AG09309 (cell line): Measurements from ENCODE around the gene MTUS2.
A peak's percentile ranks its signal among the peaks of the same experiment; 100 is the strongest.

Experiments used
- DNase-seq: peaks from one replicate; pipeline ENCODE4 v3.0.0-alpha.2; 2010; ENCODE audit warnings: low read depth
- H3K4me3 ChIP-seq: 2 replicates; pipeline ENCODE4 v1.5.1; 2011; ENCODE audit warnings: mild to moderate bottlenecking, low read depth, low read length, moderate library complexity; ENCODE audit not compliant: control insufficient read depth
- CTCF ChIP-seq: IDR thresholded peaks from 2 replicates; pipeline ENCODE4 v1.5.1; 2011; ENCODE audit warnings: mild to moderate bottlenecking, low read depth, low read length, inconsistent platforms; ENCODE audit not compliant: insufficient read depth, control insufficient read depth; ENCODE audit errors: missing control alignments

Gene MTUS2

DNA sequence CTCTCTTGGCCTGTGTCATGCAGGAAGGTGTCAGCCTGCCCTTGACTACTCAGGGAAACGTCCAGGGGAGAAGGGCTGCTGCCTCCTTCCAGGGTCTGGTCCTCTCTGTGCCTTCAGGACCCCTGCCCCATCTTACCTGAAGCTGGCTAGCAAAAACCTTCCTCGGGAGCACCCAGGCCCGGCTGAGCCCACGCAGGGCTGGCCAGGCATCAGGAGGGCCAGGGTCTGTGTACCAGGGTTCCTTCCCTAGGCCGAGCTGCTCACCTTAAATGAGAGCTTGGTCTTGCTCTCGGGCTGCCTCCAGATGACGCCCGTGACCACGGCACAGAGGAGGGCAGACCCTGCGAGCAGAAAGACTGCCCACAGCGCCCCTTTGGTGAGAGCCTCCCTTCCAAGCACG, 696.7 kb downstream of the MTUS2 start:
- no peak for TF ChIP-seq CTCF
- DNase-seq, result no peak
- H3K4me3 ChIP-seq, result no peak overlapping the region

DNA sequence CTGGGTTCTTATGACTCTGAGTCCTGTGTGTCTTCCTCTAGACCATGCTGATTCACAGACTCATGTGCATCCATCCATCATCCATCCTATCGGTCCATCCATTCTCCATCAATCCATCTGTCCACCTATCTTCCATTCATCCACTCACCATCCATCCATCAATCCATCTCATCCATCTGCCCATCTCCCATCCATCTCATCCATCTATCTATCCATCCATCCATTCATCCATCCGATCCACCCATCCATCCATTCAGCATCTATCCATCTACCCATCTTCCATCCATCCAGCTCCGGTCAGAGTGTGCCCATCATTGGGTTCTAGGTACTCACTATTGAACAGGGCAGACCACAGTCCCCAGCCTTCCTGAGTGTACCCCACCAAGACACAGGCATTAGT, 699.8 kb downstream of the MTUS2 start:
- TF ChIP-seq CTCF, result no peak
- no peak overlapping the region for H3K4me3 ChIP-seq
- no peak for DNase-seq

DNA sequence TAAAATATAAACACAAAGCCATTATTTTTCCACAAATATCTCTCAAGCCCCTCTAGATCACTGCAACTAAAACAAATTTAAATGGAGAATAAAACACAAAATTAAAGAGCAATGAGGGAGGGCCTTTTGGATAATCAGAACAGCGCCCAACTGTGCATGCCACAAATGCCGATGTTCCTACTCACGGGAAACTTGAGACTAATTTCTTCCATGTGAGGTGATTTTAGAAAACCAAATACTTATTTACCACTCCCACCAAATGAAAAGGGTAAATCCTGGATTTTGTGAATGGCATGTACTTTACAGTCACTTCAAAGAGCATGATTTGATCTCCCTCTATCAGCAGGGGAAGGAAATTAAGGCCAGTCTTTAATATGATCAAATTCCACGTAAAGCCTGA, 700.5 kb downstream of the MTUS2 start:
- no peak overlapping the region for H3K4me3 ChIP-seq
- DNase-seq, result peak; percentile 62
- no peak for TF ChIP-seq CTCF

GRCh38 chr13:29521336-29521735, 701.2 kb downstream of the MTUS2 start:
- H3K4me3 ChIP-seq, result no peak overlapping the region
- no peak for DNase-seq
- no peak for TF ChIP-seq CTCF

DNA sequence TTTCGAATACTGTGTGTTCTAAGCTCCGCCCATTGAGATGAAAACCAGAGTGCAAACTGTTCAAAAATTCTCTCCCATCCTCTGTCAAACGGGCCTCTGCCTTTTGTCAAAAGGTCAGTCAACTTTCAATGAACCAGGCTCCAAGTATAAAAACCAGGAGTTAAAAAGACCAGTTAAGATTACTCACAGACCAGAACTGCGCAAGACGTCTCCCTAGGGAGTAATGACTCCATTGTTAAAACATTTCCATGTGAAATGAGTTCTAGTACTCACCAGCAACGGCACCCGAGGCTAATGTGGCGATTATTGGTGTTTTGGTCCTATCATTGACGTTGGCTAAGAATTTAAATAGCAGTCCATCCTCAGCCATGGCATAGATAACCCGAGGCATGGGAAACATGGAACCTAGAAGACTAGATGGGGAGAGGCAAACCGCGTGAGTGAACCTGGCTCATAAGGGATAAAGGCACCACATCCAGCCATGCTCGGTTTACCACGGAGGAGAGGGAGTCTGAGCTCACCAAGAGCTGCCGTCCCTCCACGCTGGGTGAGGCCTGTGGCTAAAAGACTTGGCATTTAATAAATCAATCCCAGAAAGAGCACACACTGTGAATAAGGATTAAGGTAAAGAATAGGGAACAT, 702.0 kb downstream of the MTUS2 start:
- no peak overlapping the region for H3K4me3 ChIP-seq
- DNase-seq, result peak; percentile 98
- no peak for TF ChIP-seq CTCF

DNA sequence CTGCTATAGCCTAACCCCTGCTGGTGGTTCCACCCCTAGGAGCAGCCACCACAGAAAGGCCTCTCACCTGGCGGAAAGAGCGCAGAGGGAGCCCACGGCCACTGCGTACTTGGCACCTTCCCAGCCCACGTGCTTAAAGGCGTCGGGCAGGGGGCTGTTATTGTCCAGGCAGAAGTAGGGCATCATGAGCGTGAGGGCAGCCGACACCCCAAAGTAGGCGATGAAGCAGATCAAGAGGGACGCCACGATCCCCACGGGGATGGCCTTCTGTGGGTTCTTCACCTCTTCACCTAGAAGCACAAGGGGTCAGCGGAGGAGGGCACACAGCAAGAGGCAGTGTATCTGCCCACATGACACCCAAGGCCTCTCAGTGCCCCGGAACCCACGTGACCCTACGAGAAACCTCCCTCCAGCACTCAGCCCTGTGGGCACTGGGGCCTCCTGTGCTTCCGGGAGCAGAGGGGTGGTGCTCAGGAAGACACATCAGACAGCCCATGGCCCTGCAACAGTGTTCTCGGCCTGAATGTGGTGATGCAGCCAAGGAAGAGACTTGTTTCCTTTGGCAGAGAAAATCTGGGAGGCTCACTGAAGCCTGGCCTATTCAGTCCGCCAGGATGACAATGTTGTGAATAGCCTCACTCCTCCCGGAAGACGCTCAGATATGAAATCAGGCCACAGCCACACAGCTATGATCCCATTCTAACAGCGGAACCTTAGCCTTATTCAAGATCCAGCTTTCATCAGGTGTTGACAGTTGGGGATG, 703.2 kb downstream of the MTUS2 start:
- TF ChIP-seq CTCF, result no peak
- no peak for DNase-seq
- H3K4me3 ChIP-seq, result no peak overlapping the region
